Endodermal cell (in vitro differentiated cells): ENCODE data around the gene GNAO1. TPM values are rescaled to one million over a fixed set of nuclear protein-coding genes. Genes with fewer than 3 reads are reported as not detected.

ENCODE experiments used
- DNase-seq: peaks from one replicate; pipeline ENCODE4 v3.0.0-alpha.2; 2017
- H3K27ac ChIP-seq: 2 replicates; pipeline ENCODE4 v1.5.1; 2013; ENCODE audit warnings: mild to moderate bottlenecking, low read depth, low read length, moderate library complexity
- H3K27me3 ChIP-seq: 2 replicates; pipeline ENCODE4 v1.6.1; 2013; ENCODE audit warnings: mild to moderate bottlenecking, low read length, moderate library complexity; ENCODE audit not compliant: insufficient read depth, control insufficient read depth, poor library complexity, severe bottlenecking
- H3K36me3 ChIP-seq: 2 replicates; pipeline ENCODE4 v1.7.0; 2013; ENCODE audit warnings: mild to moderate bottlenecking, low read length, moderate library complexity; ENCODE audit not compliant: control insufficient read depth, insufficient read depth
- H3K4me1 ChIP-seq: one replicate; pipeline ENCODE4 v1.7.0; 2013; ENCODE audit warnings: low read length; ENCODE audit not compliant: control insufficient read depth, insufficient read depth
- H3K4me3 ChIP-seq: 2 replicates; pipeline ENCODE4 v1.5.1; 2013; ENCODE audit warnings: mild to moderate bottlenecking, low read length, moderate library complexity
- H3K9ac ChIP-seq: 2 replicates; pipeline ENCODE4 v1.6.1; 2013; ENCODE audit warnings: mild to moderate bottlenecking, low read length, moderate library complexity; ENCODE audit not compliant: poor library complexity, severe bottlenecking; ENCODE audit errors: extremely low read depth
- H3K9me3 ChIP-seq: 2 replicates; pipeline ENCODE4 v1.6.1; 2013; ENCODE audit warnings: mild to moderate bottlenecking, low read length, moderate library complexity; ENCODE audit not compliant: control insufficient read depth
- H3K27ac Mint-ChIP-seq: 2 replicates; pipeline ENCODE4 v1.8.0; 2020; ENCODE audit warnings: mixed read lengths
- H3K27me3 Mint-ChIP-seq: 2 replicates; pipeline ENCODE4 v1.8.0; 2021; ENCODE audit warnings: mild to moderate bottlenecking, mixed read lengths; ENCODE audit not compliant: insufficient read depth
- H3K36me3 Mint-ChIP-seq: 2 replicates; pipeline ENCODE4 v1.8.0; 2020; ENCODE audit warnings: low read depth, mixed read lengths
- H3K4me1 Mint-ChIP-seq: 2 replicates; pipeline ENCODE4 v1.8.0; 2020; ENCODE audit warnings: mixed read lengths
- H3K4me3 Mint-ChIP-seq: 2 replicates; pipeline ENCODE4 v1.8.0; 2020; ENCODE audit warnings: mild to moderate bottlenecking, moderate library complexity, mixed read lengths
- H3K9me3 Mint-ChIP-seq: 2 replicates; pipeline ENCODE4 v1.8.0; 2020; ENCODE audit warnings: mild to moderate bottlenecking, mixed read lengths
- CTCF ChIP-seq: fragments of 200-600 bp; sonication (generic); conservative IDR thresholded peaks from 2 replicates; pipeline ENCODE4 v1.5.0; 2021; ENCODE audit warnings: antibody characterized with exemption, mild to moderate bottlenecking
- WGBS, 2 experiments: methylation state at CpG; one replicate each; pipeline versions ENCODE4 v1.1.5 to v1.1.7; 2013; ENCODE audit warnings: missing lambda C conversion rate in 2 of 2, mixed read lengths in 1 of 2; ENCODE audit not compliant: insufficient coverage in 1 of 2, insufficient read length in 1 of 2; 5-methylcytosine and 5-hydroxymethylcytosine counted together
- total RNA-seq, 2 donors: library from RNA; stranded (reverse); fragmentation: NEBNext Ultra II Directional in 1 of 2; extraction: Animal tissue kit (Norgen Biotek cat#: 25700) in 1 of 2; gene quantifications; 2 replicates in 1 of 2; 3 replicates in 1 of 2; pipeline ENCODE4 v1.2.1, GENCODE V29; 2021

Gene GNAO1
- total RNA-seq, 2 donors from 2014 or later: 2.7 to 7.1 TPM

- H3K27ac Mint-ChIP-seq: no peak overlapping the region
Measured at GRCh38 chr16:56227936-56228335, 36.6 kb downstream of the GNAO1 start.

GRCh38 chr16:56228476-56228875 is 37.2 kb downstream of the GNAO1 start:
- WGBS, 2 experiments: 93 to 95% methylated on average over 2 to 4 of the region's 4 CpGs
- no peak for DNase-seq

More at GRCh38 chr16:56227936-56228335, 36.6 kb downstream of the GNAO1 start:
- no peaks in the 10 kb centered on the region for H3K36me3 Mint-ChIP-seq
- Histone ChIP-seq H3K9ac (no peak overlapping the region), H3K36me3 (no peaks in the 10 kb centered on the region), H3K4me3 (no peak overlapping the region), H3K9me3 (no peaks in the 10 kb centered on the region), H3K4me1 (no peaks in the 10 kb centered on the region), H3K27me3 (no peaks in the 10 kb centered on the region), H3K27ac (no peak overlapping the region)
- H3K4me3 Mint-ChIP-seq: no peak overlapping the region
- no peaks in the 10 kb centered on the region for H3K27me3 Mint-ChIP-seq
- DNase-seq: no peak
- WGBS, 2 experiments: 89 to 100% methylated on average over 6 of the region's 6 CpGs
- no peaks in the 10 kb centered on the region for H3K4me1 Mint-ChIP-seq
- no peaks in the 10 kb centered on the region for H3K9me3 Mint-ChIP-seq
- TF ChIP-seq CTCF: no peak

GRCh38 chr16:56233795-56234566 is 42.7 kb downstream of the GNAO1 start:
- WGBS, 2 experiments: 88 to 92% methylated on average over 2 of the region's 2 CpGs
- Mint-ChIP-seq H3K36me3 (no peaks in the 10 kb centered on the region), H3K4me3 (no peak overlapping the region), H3K9me3 (no peaks in the 10 kb centered on the region), H3K27me3 (no peaks in the 10 kb centered on the region), H3K4me1 (no peaks in the 10 kb centered on the region), H3K27ac (no peak overlapping the region)
- no peak for TF ChIP-seq CTCF
- Histone ChIP-seq H3K9ac (no peak overlapping the region), H3K9me3 (no peaks in the 10 kb centered on the region), H3K4me1 (no peaks in the 10 kb centered on the region), H3K36me3 (no peaks in the 10 kb centered on the region), H3K27ac (no peak overlapping the region), H3K27me3 (no peaks in the 10 kb centered on the region), H3K4me3 (no peak overlapping the region)
- DNase-seq: no peak

More at GRCh38 chr16:56228476-56228875, 37.2 kb downstream of the GNAO1 start:
- Mint-ChIP-seq H3K9me3 (no peaks in the 10 kb centered on the region), H3K4me3 (no peak overlapping the region), H3K27ac (no peak overlapping the region), H3K36me3 (no peaks in the 10 kb centered on the region), H3K27me3 (no peaks in the 10 kb centered on the region), H3K4me1 (no peaks in the 10 kb centered on the region)
- Histone ChIP-seq H3K9me3 (no peaks in the 10 kb centered on the region), H3K9ac (no peak overlapping the region), H3K4me1 (no peaks in the 10 kb centered on the region), H3K27ac (no peak overlapping the region), H3K36me3 (no peaks in the 10 kb centered on the region), H3K27me3 (no peaks in the 10 kb centered on the region), H3K4me3 (no peak overlapping the region)
- TF ChIP-seq CTCF: no peak
